Measurements from ENCODE around the gene TFDP1.

Gene TFDP1

DNA sequence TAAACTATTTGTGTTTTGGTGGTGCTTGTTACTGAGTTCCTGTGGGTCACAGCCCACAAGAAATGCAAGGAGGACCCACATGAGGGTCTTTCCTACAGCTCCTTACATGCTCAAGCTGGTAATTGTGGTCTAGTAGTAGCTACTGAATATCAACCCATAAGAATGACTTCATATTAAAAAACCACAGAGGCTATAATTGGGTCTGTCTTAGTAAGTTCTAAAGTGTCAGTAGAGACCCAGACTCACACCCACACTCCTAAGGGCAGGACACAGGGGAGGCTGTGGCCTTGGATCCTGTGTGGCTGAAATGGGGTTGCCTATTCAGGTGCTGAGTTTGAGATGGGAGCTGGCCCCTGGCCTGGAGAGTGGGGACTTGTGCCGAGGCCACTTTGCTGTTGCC, 19.6 kb downstream of the TFDP1 start:
- TF ChIP-seq CEBPB (IDR thresholded peaks at IDR 0.05) (no peak), FOXM1 (IDR thresholded peaks at IDR 0.05; ENCODE audit: borderline replicate concordance, low read depth) (no peak), NFIC (IDR thresholded peaks at IDR 0.05) (no peak), TAF1 (IDR thresholded peaks at IDR 0.05; ENCODE audit: low read depth) (no peak), RAD21 (IDR thresholded peaks at IDR 0.05; ENCODE audit: low read depth) (no peak), TCF12 (IDR thresholded peaks at IDR 0.05; ENCODE audit: low read depth) (no peak), CREB1 (IDR thresholded peaks at IDR 0.05; ENCODE audit: low read depth) (no peak)
- TF ChIP-seq, protein P1, sequence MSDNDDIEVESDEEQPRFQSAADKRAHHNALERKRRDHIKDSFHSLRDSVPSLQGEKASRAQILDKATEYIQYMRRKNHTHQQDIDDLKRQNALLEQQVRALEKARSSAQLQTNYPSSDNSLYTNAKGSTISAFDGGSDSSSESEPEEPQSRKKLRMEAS (IDR thresholded peaks at IDR 0.05) = no peak
- TF ChIP-seq, protein P2, sequence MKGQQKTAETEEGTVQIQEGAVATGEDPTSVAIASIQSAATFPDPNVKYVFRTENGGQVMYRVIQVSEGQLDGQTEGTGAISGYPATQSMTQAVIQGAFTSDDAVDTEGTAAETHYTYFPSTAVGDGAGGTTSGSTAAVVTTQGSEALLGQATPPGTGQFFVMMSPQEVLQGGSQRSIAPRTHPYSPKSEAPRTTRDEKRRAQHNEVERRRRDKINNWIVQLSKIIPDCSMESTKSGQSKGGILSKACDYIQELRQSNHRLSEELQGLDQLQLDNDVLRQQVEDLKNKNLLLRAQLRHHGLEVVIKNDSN (IDR thresholded peaks at IDR 0.05) = no peak

DNA sequence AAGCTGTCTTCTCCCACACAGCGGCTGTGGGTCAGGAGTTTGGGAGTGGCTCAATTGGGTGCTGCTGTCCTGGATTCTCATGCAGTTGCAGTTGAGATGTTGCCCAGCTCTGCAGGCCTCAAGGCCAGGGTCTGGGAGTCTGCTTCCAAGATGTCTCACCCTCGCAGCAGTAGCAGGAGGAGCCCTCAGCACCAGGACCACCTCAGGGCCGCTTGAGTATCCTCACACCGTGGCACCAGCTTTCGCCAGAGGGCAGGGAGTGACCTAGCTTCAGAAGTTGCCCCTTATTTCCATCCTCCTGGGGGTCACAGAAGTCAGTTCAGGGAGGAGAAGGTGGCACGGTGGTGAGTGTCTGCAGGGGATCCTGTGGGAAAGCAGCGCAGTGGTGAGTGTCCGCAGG, 20.9 kb downstream of the TFDP1 start:
- no peak for TF ChIP-seq TAF1 (IDR thresholded peaks at IDR 0.05; ENCODE audit: low read depth)
- no peak for TF ChIP-seq EP300 (IDR thresholded peaks at IDR 0.05; ENCODE audit: borderline replicate concordance)
- TF ChIP-seq, protein P3, sequence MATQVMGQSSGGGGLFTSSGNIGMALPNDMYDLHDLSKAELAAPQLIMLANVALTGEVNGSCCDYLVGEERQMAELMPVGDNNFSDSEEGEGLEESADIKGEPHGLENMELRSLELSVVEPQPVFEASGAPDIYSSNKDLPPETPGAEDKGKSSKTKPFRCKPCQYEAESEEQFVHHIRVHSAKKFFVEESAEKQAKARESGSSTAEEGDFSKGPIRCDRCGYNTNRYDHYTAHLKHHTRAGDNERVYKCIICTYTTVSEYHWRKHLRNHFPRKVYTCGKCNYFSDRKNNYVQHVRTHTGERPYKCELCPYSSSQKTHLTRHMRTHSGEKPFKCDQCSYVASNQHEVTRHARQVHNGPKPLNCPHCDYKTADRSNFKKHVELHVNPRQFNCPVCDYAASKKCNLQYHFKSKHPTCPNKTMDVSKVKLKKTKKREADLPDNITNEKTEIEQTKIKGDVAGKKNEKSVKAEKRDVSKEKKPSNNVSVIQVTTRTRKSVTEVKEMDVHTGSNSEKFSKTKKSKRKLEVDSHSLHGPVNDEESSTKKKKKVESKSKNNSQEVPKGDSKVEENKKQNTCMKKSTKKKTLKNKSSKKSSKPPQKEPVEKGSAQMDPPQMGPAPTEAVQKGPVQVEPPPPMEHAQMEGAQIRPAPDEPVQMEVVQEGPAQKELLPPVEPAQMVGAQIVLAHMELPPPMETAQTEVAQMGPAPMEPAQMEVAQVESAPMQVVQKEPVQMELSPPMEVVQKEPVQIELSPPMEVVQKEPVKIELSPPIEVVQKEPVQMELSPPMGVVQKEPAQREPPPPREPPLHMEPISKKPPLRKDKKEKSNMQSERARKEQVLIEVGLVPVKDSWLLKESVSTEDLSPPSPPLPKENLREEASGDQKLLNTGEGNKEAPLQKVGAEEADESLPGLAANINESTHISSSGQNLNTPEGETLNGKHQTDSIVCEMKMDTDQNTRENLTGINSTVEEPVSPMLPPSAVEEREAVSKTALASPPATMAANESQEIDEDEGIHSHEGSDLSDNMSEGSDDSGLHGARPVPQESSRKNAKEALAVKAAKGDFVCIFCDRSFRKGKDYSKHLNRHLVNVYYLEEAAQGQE (IDR thresholded peaks at IDR 0.05; ENCODE audit: low read depth) = no peak
- TF ChIP-seq, protein P2 (IDR thresholded peaks at IDR 0.05) = no peak
- no peak for TF ChIP-seq FOXM1 (IDR thresholded peaks at IDR 0.05; ENCODE audit: borderline replicate concordance, low read depth)
- no peak for TF ChIP-seq ZBTB7A (IDR thresholded peaks at IDR 0.05; ENCODE audit: low read depth)
- TF ChIP-seq YY1 (IDR thresholded peaks at IDR 0.05; ENCODE audit: low read depth) = no peak
- TF ChIP-seq, protein P1 (IDR thresholded peaks at IDR 0.05) = no peak
- no peak for TF ChIP-seq CEBPB (IDR thresholded peaks at IDR 0.05)
- no peak for TF ChIP-seq RAD21 (IDR thresholded peaks at IDR 0.05; ENCODE audit: low read depth)
- TF ChIP-seq TCF12 (IDR thresholded peaks at IDR 0.05; ENCODE audit: low read depth) = no peak
- no peak for TF ChIP-seq CREB1 (IDR thresholded peaks at IDR 0.05; ENCODE audit: low read depth)
- TF ChIP-seq TEAD4 (IDR thresholded peaks at IDR 0.05) = no peak
- no peak for TF ChIP-seq EGR1 (IDR thresholded peaks at IDR 0.05)
- no peak for TF ChIP-seq NFIC (IDR thresholded peaks at IDR 0.05)

DNA sequence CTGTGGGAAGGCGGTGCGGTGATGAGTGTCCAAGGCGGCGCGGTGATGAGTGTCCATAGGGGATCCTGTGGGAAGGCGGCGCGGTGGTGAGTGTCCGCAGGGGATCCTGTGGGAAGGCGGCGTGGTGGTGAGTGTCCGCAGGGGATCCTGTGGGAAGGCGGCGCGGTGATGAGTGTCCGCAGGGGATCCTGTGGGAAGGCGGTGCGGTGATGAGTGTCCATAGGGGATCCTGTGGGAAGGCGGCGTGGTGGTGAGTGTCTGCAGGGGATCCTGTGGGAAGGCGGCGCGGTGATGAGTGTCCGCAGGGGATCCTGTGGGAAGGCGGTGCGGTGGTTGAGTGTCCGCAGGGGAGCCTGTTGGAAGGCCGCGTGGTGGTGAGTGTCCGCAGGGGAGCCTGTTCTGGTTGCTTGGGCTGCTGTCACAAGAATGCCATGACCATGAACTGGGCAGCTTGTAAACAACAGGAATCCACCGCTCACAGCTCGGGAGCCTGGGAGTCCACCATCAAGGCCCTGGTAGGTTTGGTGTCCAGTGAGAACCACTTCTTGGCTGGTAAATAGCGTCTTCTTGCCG, 21.4 kb downstream of the TFDP1 start:
- TF ChIP-seq EGR1 (IDR thresholded peaks at IDR 0.05) (no peak), TEAD4 (IDR thresholded peaks at IDR 0.05) (no peak), RAD21 (IDR thresholded peaks at IDR 0.05; ENCODE audit: low read depth) (no peak), FOXM1 (IDR thresholded peaks at IDR 0.05; ENCODE audit: borderline replicate concordance, low read depth) (no peak), YY1 (IDR thresholded peaks at IDR 0.05; ENCODE audit: low read depth) (no peak), NFIC (IDR thresholded peaks at IDR 0.05) (no peak), CREB1 (IDR thresholded peaks at IDR 0.05; ENCODE audit: low read depth) (no peak), EP300 (IDR thresholded peaks at IDR 0.05; ENCODE audit: borderline replicate concordance) (no peak), TCF12 (IDR thresholded peaks at IDR 0.05; ENCODE audit: low read depth) (no peak), CEBPB (IDR thresholded peaks at IDR 0.05) (no peak)
- TF ChIP-seq, protein P3 (IDR thresholded peaks at IDR 0.05; ENCODE audit: low read depth) = no peak
- TF ChIP-seq, protein P2 (IDR thresholded peaks at IDR 0.05) = no peak
- TF ChIP-seq, protein P1 (IDR thresholded peaks at IDR 0.05) = no peak

DNA sequence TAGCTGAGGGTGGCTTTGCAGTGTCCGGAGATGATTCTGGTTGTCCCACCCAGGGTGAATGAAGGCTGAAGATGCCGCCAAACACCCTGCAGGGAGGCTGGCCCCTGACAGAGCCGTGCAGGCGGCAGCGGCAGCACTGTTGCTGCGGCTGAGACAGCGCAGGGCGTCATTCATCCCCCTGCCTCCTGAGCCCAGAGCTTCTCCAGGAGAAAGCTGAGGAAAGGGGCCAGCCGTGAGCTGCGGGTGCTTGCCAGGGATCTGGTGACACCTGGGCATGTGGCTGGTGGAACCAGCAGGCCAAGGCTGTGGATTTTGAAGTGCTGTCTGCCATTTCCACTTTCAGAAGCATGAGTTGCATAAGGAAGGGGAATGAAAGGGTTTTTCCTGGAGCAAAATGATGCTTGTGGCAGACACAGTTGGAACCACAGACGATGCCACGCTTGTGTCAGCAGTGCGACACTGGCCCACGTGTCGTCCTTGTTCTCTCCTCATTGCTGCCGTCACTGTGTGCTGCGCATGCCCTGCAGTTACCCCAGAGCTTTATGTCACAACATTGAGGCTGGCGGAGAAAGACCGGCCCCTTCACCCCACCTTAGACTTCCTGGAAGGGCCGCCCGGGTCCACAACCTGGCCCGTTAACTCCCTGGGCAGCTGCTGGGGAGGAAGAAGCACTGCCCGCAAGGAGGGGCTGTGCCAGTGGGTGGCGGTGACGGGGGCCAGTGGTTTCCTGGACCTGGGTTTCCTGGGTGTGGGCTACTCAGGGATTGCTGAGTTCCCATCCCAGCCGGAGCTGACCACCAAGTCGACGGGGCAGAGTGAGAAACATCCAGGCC, 22.7 kb downstream of the TFDP1 start:
- TF ChIP-seq, protein P1 (IDR thresholded peaks at IDR 0.05) = no peak
